Astrocyte (in vitro differentiated cells and primary cell): ENCODE measurements around the gene LINC00305. TPM values are rescaled to one million over a fixed set of nuclear protein-coding genes. Genes with fewer than 3 reads are reported as not detected.

Source experiments
- DNase-seq: peaks from one replicate; pipeline ENCODE4 v3.0.0-alpha.2; 2010; ENCODE audit warnings: low read depth
- FAIRE-seq: peaks from 2 replicates; lab custom pipeline; 2011; peaks lifted over from hg19 to GRCh38; lab: Jason Lieb, UNC
- H2AFZ ChIP-seq: 2 replicates; pipeline ENCODE4 v1.6.0; 2012; ENCODE audit warnings: low read depth, low read length, inconsistent platforms
- H3K27ac ChIP-seq: 2 replicates; pipeline ENCODE4 v1.5.1; 2011; ENCODE audit warnings: low read depth, low read length, inconsistent platforms
- H3K27me3 ChIP-seq: 2 replicates; pipeline ENCODE4 v1.6.0; 2011; ENCODE audit warnings: low read length, inconsistent platforms; ENCODE audit not compliant: insufficient read depth
- H3K36me3 ChIP-seq: 2 replicates; pipeline ENCODE4 v1.5.1; 2011; ENCODE audit warnings: low read length, inconsistent platforms; ENCODE audit not compliant: insufficient read depth
- H3K4me1 ChIP-seq: 2 replicates; pipeline ENCODE4 v1.5.1; 2011; ENCODE audit warnings: low read length, inconsistent platforms; ENCODE audit not compliant: insufficient read depth
- H3K4me2 ChIP-seq: 2 replicates; pipeline ENCODE4 v1.6.0; 2012; ENCODE audit warnings: low read length, inconsistent platforms
- H3K4me3 ChIP-seq: 2 replicates; pipeline ENCODE4 v1.5.1; 2011; ENCODE audit warnings: low read depth, mild to moderate bottlenecking, low read length, inconsistent platforms; ENCODE audit not compliant: insufficient read depth
- H3K79me2 ChIP-seq: 2 replicates; pipeline ENCODE4 v1.6.0; 2012; ENCODE audit warnings: mild to moderate bottlenecking, low read length, inconsistent platforms; ENCODE audit not compliant: insufficient read depth
- H3K9ac ChIP-seq: 2 replicates; pipeline ENCODE4 v1.6.0; 2012; ENCODE audit warnings: mild to moderate bottlenecking, low read length, inconsistent platforms
- H3K9me3 ChIP-seq: 2 replicates; pipeline ENCODE4 v1.5.1; 2012; ENCODE audit warnings: low read depth, mild to moderate bottlenecking, low read length, inconsistent platforms; ENCODE audit not compliant: insufficient read depth
- H4K20me1 ChIP-seq: 2 replicates; pipeline ENCODE4 v1.6.0; 2012; ENCODE audit warnings: low read length, inconsistent platforms; ENCODE audit not compliant: insufficient read depth
- H3K27ac Mint-ChIP-seq: one replicate; pipeline ENCODE4 v1.8.0; 2021; ENCODE audit warnings: mild to moderate bottlenecking, mixed read lengths; ENCODE audit not compliant: unreplicated experiment
- H3K27me3 Mint-ChIP-seq: one replicate; pipeline ENCODE4 v1.8.0; 2021; ENCODE audit warnings: low read depth, mixed read lengths; ENCODE audit not compliant: unreplicated experiment
- H3K36me3 Mint-ChIP-seq: one replicate; pipeline ENCODE4 v1.8.0; 2021; ENCODE audit warnings: low read depth, mixed read lengths; ENCODE audit not compliant: unreplicated experiment
- H3K4me1 Mint-ChIP-seq: one replicate; pipeline ENCODE4 v1.8.0; 2021; ENCODE audit warnings: low read depth, mixed read lengths; ENCODE audit not compliant: unreplicated experiment
- H3K4me3 Mint-ChIP-seq: one replicate; pipeline ENCODE4 v1.8.0; 2021; ENCODE audit warnings: mild to moderate bottlenecking, moderate library complexity, mixed read lengths; ENCODE audit not compliant: unreplicated experiment
- H3K9me3 Mint-ChIP-seq: one replicate; pipeline ENCODE4 v1.8.0; 2021; ENCODE audit warnings: mild to moderate bottlenecking, mixed read lengths; ENCODE audit not compliant: unreplicated experiment
- CTCF ChIP-seq: IDR thresholded peaks from 2 replicates; pipeline ENCODE4 v1.5.1; 2011; ENCODE audit warnings: low read depth, mild to moderate bottlenecking, inconsistent platforms, low read length, moderate library complexity; ENCODE audit not compliant: insufficient read depth
- EZH2 ChIP-seq: IDR thresholded peaks from 2 replicates; pipeline ENCODE4 v1.6.1; 2012; ENCODE audit warnings: mild to moderate bottlenecking, low read length, inconsistent platforms; ENCODE audit not compliant: insufficient read depth
- total RNA-seq: library from RNA; stranded (reverse); gene quantifications from 2 replicates; pipeline ENCODE4 v1.2.1, GENCODE V29; 2021

Gene LINC00305
- total RNA-seq, 1 donor from 2014 or later, result not detected

GRCh38 chr18:64042728-64043358 is 106.0 kb downstream of the LINC00305 start:
- Mint-ChIP-seq H3K9me3 (peaks cover 7% of the 10 kb centered on the region), H3K27me3 (no peaks in the 10 kb centered on the region), H3K36me3 (no peaks in the 10 kb centered on the region), H3K4me3 (no peak overlapping the region), H3K4me1 (no peaks in the 10 kb centered on the region), H3K27ac (no peak overlapping the region)
- no peak overlapping the region for H3K27ac ChIP-seq
- no peaks in the 10 kb centered on the region for H3K4me1 ChIP-seq
- no peak overlapping the region for H3K4me3 ChIP-seq
- no peak for DNase-seq
- no peaks in the 10 kb centered on the region for H3K79me2 ChIP-seq
- H2AFZ ChIP-seq, result no peak overlapping the region
- TF ChIP-seq CTCF (no peak), EZH2 (no peak)
- no peaks in the 10 kb centered on the region for H4K20me1 ChIP-seq
- FAIRE-seq, result no peak
- no peaks in the 10 kb centered on the region for H3K9me3 ChIP-seq
- no peak overlapping the region for H3K4me2 ChIP-seq
- H3K9ac ChIP-seq, result no peak overlapping the region
- no peaks in the 10 kb centered on the region for H3K27me3 ChIP-seq
- H3K36me3 ChIP-seq, result no peaks in the 10 kb centered on the region

- peak; percentile 66 for TF ChIP-seq CTCF
- TF ChIP-seq EZH2, result no peak
- Mint-ChIP-seq H3K9me3 (peaks cover 4% of the 10 kb centered on the region), H3K27me3 (no peaks in the 10 kb centered on the region), H3K27ac (no peak overlapping the region), H3K36me3 (no peaks in the 10 kb centered on the region), H3K4me3 (no peak overlapping the region), H3K4me1 (no peaks in the 10 kb centered on the region)
- Histone ChIP-seq H3K9ac (no peak overlapping the region), H3K27ac (no peak overlapping the region), H2AFZ (no peak overlapping the region), H3K4me2 (no peak overlapping the region), H3K27me3 (no peaks in the 10 kb centered on the region), H4K20me1 (no peaks in the 10 kb centered on the region), H3K79me2 (no peaks in the 10 kb centered on the region), H3K9me3 (no peaks in the 10 kb centered on the region), H3K36me3 (no peaks in the 10 kb centered on the region), H3K4me3 (no peak overlapping the region), H3K4me1 (no peaks in the 10 kb centered on the region)
- FAIRE-seq (no peak), DNase-seq (peak; percentile 1)
Observed at GRCh38 chr18:64037812-64038414, 111.0 kb downstream of the LINC00305 start.

GRCh38 chr18:64032312-64032711 is 116.6 kb downstream of the LINC00305 start:
- H2AFZ ChIP-seq, result no peak overlapping the region

More at GRCh38 chr18:64032312-64032711, 116.6 kb downstream of the LINC00305 start:
- Histone ChIP-seq H3K4me2 (no peak overlapping the region), H3K4me1 (no peaks in the 10 kb centered on the region), H3K36me3 (no peaks in the 10 kb centered on the region), H3K9ac (no peak overlapping the region), H3K27ac (no peak overlapping the region), H3K9me3 (no peaks in the 10 kb centered on the region), H3K4me3 (no peak overlapping the region), H3K79me2 (no peaks in the 10 kb centered on the region), H3K27me3 (no peaks in the 10 kb centered on the region), H4K20me1 (no peaks in the 10 kb centered on the region)
- H3K27me3 Mint-ChIP-seq, result peaks cover 5% of the 10 kb centered on the region
- TF ChIP-seq CTCF (no peak), EZH2 (no peak)
- H3K4me1 Mint-ChIP-seq, result no peaks in the 10 kb centered on the region
- FAIRE-seq, result no peak
- DNase-seq, result no peak
- no peaks in the 10 kb centered on the region for H3K36me3 Mint-ChIP-seq
- no peaks in the 10 kb centered on the region for H3K9me3 Mint-ChIP-seq
- no peak overlapping the region for H3K27ac Mint-ChIP-seq
- H3K4me3 Mint-ChIP-seq, result no peak overlapping the region
